HepG2 (cell line): ENCODE results near the gene MAP3K4. TPM values are rescaled to one million over a fixed set of nuclear protein-coding genes. Genes with fewer than 3 reads are reported as not detected.

Experiments used
- ATAC-seq: fragments of 200-7000 bp; cut with Tn5 transposase; 3 replicates; pipeline ENCODE4 v1.9.1; 2020; ENCODE audit warnings: mild to moderate bottlenecking, moderate library complexity
- BruUV-seq: library from RNA; stranded (reverse); fragments of 400-500 nt; replicated peaks from 2 replicates; lab custom pipeline; 2021; lab: Mats Ljungman, UMichigan
- CTCF ChIA-PET: fragments of 300-600 bp; formaldehyde crosslinking; extraction: SDS; loops from one replicate; lab custom pipeline; 2021; ENCODE audit warnings: low total read pairs, inconsistent platforms, low intra/inter-chr PET ratio; lab: Yijun Ruan, JAX
- POLR2A ChIA-PET: fragments of 350-600 bp; sonication (Branson Sonifier 250); formaldehyde crosslinking; loops from one replicate; lab custom pipeline; 2020; ENCODE audit warnings: antibody characterized with exemption, inconsistent platforms; lab: Yijun Ruan, JAX
- DNase-seq: peaks from one replicate; pipeline ENCODE4 v3.0.0-alpha.2; 2015; ENCODE audit warnings: low spot score
- FAIRE-seq: peaks from 3 replicates; lab custom pipeline; 2011; peaks lifted over from hg19 to GRCh38; lab: Jason Lieb, UNC
- H2AFZ ChIP-seq: one replicate; pipeline ENCODE4 v1.6.1; 2011; ENCODE audit warnings: low read length, inconsistent platforms
- H3K27ac ChIP-seq: fragments of 300-600 bp; 3 replicates; pipeline ENCODE4 v1.8.0; 2011; ENCODE audit warnings: mixed run types, mild to moderate bottlenecking, mixed read lengths, low read length, inconsistent platforms; ENCODE audit not compliant: insufficient read depth; ENCODE audit errors: extremely low read length
- H3K27me3 ChIP-seq, 2 experiments: fragments of 200-600 bp in 1 of 2; 2 replicates in 1 of 2; 3 replicates in 1 of 2; pipeline versions ENCODE4 v1.6.0 to v1.8.0; 2011; ENCODE audit warnings: low read length in 2 of 2, mild to moderate bottlenecking in 2 of 2, moderate library complexity in 2 of 2, inconsistent platforms in 1 of 2; ENCODE audit not compliant: insufficient read depth in 2 of 2, control insufficient read depth in 1 of 2
- H3K36me3 ChIP-seq, 2 experiments: fragments of 200-600 bp in 1 of 2; replicated peaks in 1 of 2; 2 replicates in 1 of 2; 3 replicates in 1 of 2; pipeline versions ENCODE4 v1.5.1 to v1.8.0; 2011; ENCODE audit warnings: low read length in 2 of 2, inconsistent platforms in 1 of 2; ENCODE audit not compliant: insufficient read depth in 2 of 2, control insufficient read depth in 1 of 2
- H3K4me1 ChIP-seq: 2 replicates; pipeline ENCODE4 v1.5.1; 2012; ENCODE audit warnings: low read length, inconsistent platforms; ENCODE audit not compliant: insufficient read depth
- H3K4me2 ChIP-seq: 2 replicates; pipeline ENCODE4 v1.6.0; 2011; ENCODE audit warnings: low read depth, low read length, inconsistent platforms
- H3K4me3 ChIP-seq, 3 experiments: fragments of 200-600 bp in 1 of 3; sonication (generic), shearing (Covaris generic) in 1 of 3; replicated peaks in 1 of 3; 2 replicates each; pipeline ENCODE4 v1.5.1; 2011 to 2016; ENCODE audit warnings: low read length in 3 of 3, inconsistent platforms in 2 of 3, low read depth in 2 of 3, mild to moderate bottlenecking in 2 of 3, control low read depth in 1 of 3, mixed read lengths in 1 of 3; ENCODE audit not compliant: insufficient read depth in 1 of 3
- H3K79me2 ChIP-seq: one replicate; pipeline ENCODE4 v1.6.1; 2011; ENCODE audit warnings: low read length, inconsistent platforms; ENCODE audit not compliant: insufficient read depth
- H3K9ac ChIP-seq: 2 replicates; pipeline ENCODE4 v1.6.0; 2011; ENCODE audit warnings: mild to moderate bottlenecking, low read depth, low read length, inconsistent platforms; ENCODE audit not compliant: insufficient read depth
- H3K9me3 ChIP-seq: 2 replicates; pipeline ENCODE4 v1.5.1; 2012; ENCODE audit warnings: mild to moderate bottlenecking, low read length
- H4K20me1 ChIP-seq: 2 replicates; pipeline ENCODE4 v1.6.0; 2011; ENCODE audit warnings: inconsistent platforms, mild to moderate bottlenecking, low read length, moderate library complexity; ENCODE audit not compliant: insufficient read depth
- AFF4 ChIP-seq: sonication (generic); formaldehyde crosslinking; IDR thresholded peaks from 2 replicates; pipeline ENCODE4 v1.4.0; 2020; ENCODE audit warnings: missing genetic modification reagents
- GMEB1 ChIP-seq: sonication (generic); formaldehyde crosslinking; IDR thresholded peaks from 2 replicates; pipeline ENCODE4 v1.5.1; 2020; ENCODE audit warnings: missing genetic modification reagents, mild to moderate bottlenecking, borderline replicate concordance
- GTF3A ChIP-seq: sonication (generic); formaldehyde crosslinking; conservative IDR thresholded peaks from 2 replicates; pipeline ENCODE4 v1.4.0; 2020; ENCODE audit warnings: mild to moderate bottlenecking, missing genetic modification reagents
- KDM4B ChIP-seq: sonication (generic); formaldehyde crosslinking; IDR thresholded peaks from 2 replicates; pipeline ENCODE4 v1.4.0; 2020; ENCODE audit warnings: missing genetic modification reagents
- PRPF4 ChIP-seq: fragments of 200-400 bp; formaldehyde crosslinking; IDR thresholded peaks from 2 replicates; pipeline ENCODE4 v1.6.1; 2016; ENCODE audit warnings: low read length, low read depth; ENCODE audit not compliant: poor library complexity, severe bottlenecking
- SRF ChIP-seq: IDR thresholded peaks from 2 replicates; pipeline ENCODE4 v1.6.1; 2011; ENCODE audit warnings: mild to moderate bottlenecking, low read depth, low read length, moderate library complexity
- ZNF12 ChIP-seq: sonication (generic); formaldehyde crosslinking; IDR thresholded peaks from 2 replicates; pipeline ENCODE4 v1.5.0; 2020; ENCODE audit warnings: missing genetic modification reagents
- ZNF263 ChIP-seq: sonication (generic); formaldehyde crosslinking; IDR thresholded peaks from 2 replicates; pipeline ENCODE4 v1.4.0; 2020; ENCODE audit warnings: missing genetic modification reagents
- ZNF777 ChIP-seq: sonication (generic); formaldehyde crosslinking; IDR thresholded peaks from 2 replicates; pipeline ENCODE4 v1.4.0; 2020; ENCODE audit warnings: missing genetic modification reagents
- in situ Hi-C: cut with HindIII; loops from 2 replicates; pipeline ENCODE4 v1.10.0; 2017; ENCODE audit warnings: low pct_unique_long_range_greater_than_20kb; ENCODE audit not compliant: extremely low pct_ligation_motif_present
- intact Hi-C: fragments of 100-400 bp; cut with micrococcal nuclease; formaldehyde crosslinking; loops from one replicate; pipeline ENCODE4 v1.10.0; 2022; ENCODE audit not compliant: unreplicated experiment
- polyA plus RNA-seq, 8 experiments: library from polyadenylated mRNA; depleted of rRNA in 3 of 8; stranded (reverse) in 7 of 8; unstranded in 1 of 8; fragments of >200 nt; fragmentation: Illumina TruSeq in 4 of 8; extraction: Trizol in 4 of 8; gene quantifications; 2 replicates each; pipeline versions ENCODE4 v1.2.1 to v1.2.3, GENCODE V29; 2011 to 2016; ENCODE audit warnings: low read depth in 4 of 8, missing spikeins in 1 of 8, mixed read lengths in 1 of 8; ENCODE audit not compliant: insufficient read depth in 1 of 8
- total RNA-seq, 5 experiments: library from RNA; depleted of rRNA; stranded (reverse); fragments of >200 nt; fragmentation: Illumina TruSeq; extraction: Trizol; gene quantifications; 2 replicates each; pipeline ENCODE4 v1.2.3, GENCODE V29; 2016; ENCODE audit warnings: low read depth in 1 of 5
- TF ChIP-seq, protein P1 (sequence below): sonication (generic); formaldehyde crosslinking; IDR thresholded peaks from 2 replicates; pipeline ENCODE4 v1.4.0; 2020; ENCODE audit warnings: mild to moderate bottlenecking, missing genetic modification reagents

MAP3K4 gene
- total and polyA plus RNA-seq, 2 of the 13 experiments (the other 11 are each of a cell fraction or from before 2014, with no cell fraction given), result 12.9 to 33.6 TPM

DNA sequence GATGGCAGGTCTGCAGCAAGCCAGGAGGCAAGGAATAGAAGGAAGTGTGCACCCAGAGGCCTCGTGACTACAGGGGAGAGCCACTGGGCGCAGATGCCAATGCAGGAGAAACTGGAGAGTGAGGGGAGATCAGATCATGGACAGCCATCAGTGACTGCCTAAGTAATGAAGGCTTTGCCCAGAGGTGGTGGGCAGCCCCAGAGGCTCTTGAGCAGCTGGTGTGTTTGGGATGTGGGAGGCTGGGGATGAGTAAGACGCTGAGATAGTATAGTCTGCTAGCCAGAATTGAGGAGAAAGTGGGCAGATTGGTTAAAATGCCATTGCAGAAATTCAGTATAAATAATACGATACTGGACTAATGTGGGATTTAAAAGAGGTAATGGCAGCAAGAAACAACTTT, 111.9 kb downstream of the MAP3K4 start (continued):
- no peak for TF ChIP-seq AFF4 (CRISPR knock-in tag)

DNA sequence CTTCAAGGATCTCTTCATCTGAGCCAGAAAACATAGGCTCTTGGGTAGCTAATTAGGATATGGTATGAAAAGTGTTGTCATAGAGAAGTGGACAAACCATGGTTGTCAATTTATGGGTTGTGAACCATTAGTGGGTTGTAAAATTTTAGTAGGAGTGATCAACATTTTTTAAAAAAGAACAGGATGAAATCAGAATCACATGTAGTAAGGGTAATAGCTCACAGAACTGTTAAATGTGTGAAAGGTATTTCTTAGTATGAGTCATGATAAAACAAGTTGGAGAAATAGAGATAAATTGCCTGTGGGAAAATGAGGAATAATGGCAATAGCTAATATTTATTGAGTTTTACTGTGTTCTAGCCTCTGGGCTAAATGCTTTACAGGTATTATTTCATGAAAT, 113.4 kb downstream of the MAP3K4 start:
- H3K79me2 ChIP-seq, result no peaks in the 10 kb centered on the region
- DNase-seq (no peak), ATAC-seq (no peak), FAIRE-seq (no peak)
- POLR2A ChIA-PET, result no interaction called here
- CTCF ChIA-PET, result no interaction called here
- intact Hi-C loops (no loop called here), in situ Hi-C loops (no loop called here)
- H3K27me3 ChIP-seq, result no peaks in the 10 kb centered on the region
- no peaks in the 10 kb centered on the region for H4K20me1 ChIP-seq
- BruUV-seq, result no TSS peak
- no peak overlapping the region for H3K4me3 ChIP-seq
- H3K9me3 ChIP-seq, result no peaks in the 10 kb centered on the region
- H3K4me2 ChIP-seq, result no peak overlapping the region
- no peaks in the 10 kb centered on the region for H3K4me1 ChIP-seq
- no peak overlapping the region for H3K9ac ChIP-seq
- H3K36me3 ChIP-seq, result peaks cover 9 to 59% of the 10 kb centered on the region in 2 experiments; a peak in 4 of 5 replicates
- no peak overlapping the region for H2AFZ ChIP-seq
- no peak overlapping the region for H3K27ac ChIP-seq
- TF ChIP-seq PRPF4 (no peak), ZNF263 (CRISPR knock-in tag) (no peak), GTF3A (CRISPR knock-in tag) (no peak), ZNF12 (CRISPR knock-in tag) (no peak), SRF (no peak), ZNF777 (CRISPR knock-in tag) (no peak), KDM4B (no peak), GMEB1 (CRISPR knock-in tag) (no peak)
- TF ChIP-seq, protein P1, sequence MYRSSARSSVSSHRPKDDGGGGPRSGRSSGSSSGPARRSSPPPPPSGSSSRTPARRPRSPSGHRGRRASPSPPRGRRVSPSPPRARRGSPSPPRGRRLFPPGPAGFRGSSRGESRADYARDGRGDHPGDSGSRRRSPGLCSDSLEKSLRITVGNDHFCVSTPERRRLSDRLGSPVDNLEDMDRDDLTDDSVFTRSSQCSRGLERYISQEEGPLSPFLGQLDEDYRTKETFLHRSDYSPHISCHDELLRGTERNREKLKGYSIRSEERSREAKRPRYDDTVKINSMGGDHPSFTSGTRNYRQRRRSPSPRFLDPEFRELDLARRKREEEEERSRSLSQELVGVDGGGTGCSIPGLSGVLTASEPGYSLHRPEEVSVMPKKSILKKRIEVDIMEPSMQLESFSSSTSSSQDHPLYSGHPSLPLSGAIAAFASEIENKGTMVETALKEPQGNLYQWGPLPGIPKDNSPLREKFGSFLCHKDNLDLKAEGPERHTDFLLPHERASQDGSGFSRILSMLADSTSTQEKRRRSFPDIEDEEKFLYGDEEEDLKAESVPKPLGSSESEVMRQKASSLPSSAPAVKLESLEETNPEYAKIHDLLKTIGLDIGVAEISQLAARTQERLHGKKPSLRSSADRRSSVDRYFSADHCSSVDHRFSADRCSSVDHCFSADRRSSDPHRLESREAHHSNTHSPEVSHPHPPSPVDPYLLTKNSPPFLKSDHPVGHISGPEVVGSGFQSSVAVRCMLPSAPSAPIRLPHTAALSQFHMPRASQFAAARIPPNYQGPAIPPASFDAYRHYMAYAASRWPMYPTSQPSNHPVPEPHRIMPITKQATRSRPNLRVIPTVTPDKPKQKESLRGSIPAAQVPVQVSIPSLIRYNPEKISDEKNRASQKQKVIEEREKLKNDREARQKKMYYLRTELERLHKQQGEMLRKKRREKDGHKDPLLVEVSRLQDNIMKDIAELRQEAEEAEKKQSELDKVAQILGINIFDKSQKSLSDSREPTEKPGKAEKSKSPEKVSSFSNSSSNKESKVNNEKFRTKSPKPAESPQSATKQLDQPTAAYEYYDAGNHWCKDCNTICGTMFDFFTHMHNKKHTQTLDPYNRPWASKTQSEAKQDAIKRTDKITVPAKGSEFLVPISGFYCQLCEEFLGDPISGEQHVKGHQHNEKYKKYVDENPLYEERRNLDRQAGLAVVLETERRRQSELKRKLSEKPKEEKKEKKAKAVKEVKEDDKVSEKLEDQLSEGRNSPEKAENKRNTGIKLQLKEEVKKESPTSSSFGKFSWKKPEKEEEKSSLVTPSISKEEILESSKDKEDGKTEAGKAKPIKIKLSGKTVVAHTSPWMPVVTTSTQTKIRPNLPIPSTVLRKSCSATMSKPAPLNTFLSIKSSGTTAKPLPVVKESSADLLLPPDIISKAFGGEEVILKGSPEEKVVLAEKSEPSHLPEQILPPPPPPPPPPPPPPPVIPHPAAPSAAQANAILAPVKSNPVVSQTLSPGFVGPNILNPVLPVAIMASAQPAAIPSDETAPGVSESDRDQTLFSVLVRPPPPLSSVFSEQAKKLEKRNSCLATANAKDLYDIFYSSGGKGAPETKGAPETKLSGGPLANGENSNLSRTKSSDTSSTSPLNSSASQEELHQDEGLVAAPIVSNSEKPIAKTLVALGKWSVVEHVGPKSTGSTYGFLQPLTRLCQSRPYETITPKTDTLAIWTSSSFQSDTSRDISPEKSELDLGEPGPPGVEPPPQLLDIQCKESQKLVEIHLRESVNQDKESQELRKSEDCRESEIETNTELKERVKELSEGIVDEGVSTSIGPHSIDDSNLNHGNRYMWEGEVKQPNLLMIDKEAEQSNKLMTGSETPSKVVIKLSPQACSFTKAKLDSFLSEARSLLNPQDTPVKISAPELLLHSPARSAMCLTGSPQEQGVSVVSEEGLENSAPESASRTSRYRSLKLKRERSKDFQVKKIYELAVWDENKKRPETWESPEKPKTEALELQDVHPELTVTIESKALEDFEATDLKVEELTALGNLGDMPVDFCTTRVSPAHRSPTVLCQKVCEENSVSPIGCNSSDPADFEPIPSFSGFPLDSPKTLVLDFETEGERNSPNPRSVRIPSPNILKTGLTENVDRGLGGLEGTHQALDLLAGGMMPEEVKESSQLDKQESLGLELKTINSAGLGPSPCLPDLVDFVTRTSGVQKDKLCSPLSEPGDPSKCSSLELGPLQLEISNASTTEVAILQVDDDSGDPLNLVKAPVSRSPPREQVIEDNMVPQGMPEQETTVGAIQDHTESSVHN (CRISPR knock-in tag), result no peak
